ENCODE measurements around the gene BCAS1. TPM values are rescaled to one million over a fixed set of nuclear protein-coding genes. Genes with fewer than 3 reads are reported as not detected.
A peak's percentile ranks its signal among the peaks of the same experiment; 100 is the strongest.

Gene BCAS1
- polyA plus RNA-seq, 1 of the 3 experiments (the other 2 are of a cell fraction) = not detected

DNA sequence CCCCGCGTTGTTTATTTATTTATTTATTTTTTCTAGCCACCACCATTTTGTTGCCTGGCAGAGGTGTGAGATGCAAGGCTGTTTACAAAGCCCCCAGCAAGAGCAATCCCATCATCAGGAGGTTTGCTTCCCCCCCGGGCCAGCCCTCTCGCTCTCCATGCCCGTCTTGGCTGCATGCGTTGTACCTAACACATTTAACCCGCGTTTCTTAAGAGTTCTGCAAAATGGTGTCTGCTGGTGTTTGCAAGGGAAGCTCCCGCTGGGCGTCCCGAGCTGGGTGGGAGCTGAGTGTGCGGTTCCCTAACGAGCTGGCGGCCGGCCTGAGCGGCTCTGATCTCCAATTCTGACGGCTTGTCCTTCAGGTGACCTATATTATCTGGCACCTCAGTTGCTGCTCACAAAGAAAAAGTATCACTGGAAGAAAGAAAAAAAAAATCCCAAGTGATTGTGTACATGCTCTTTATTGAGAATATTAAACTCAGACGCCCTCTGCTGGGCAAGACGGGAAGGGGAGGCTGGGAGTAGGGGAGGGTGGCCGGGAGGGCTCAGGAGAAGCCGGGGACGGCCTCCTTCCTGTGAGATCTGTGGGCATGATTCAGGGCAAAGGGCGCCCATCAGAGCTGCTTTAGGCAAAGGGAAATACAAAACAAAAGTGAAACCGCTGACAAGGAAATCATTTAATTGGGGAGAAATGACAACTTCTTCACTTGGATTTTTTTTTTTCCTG is 154.8 kb downstream of the BCAS1 start (continued):
- TF ChIP-seq, protein P1, sequence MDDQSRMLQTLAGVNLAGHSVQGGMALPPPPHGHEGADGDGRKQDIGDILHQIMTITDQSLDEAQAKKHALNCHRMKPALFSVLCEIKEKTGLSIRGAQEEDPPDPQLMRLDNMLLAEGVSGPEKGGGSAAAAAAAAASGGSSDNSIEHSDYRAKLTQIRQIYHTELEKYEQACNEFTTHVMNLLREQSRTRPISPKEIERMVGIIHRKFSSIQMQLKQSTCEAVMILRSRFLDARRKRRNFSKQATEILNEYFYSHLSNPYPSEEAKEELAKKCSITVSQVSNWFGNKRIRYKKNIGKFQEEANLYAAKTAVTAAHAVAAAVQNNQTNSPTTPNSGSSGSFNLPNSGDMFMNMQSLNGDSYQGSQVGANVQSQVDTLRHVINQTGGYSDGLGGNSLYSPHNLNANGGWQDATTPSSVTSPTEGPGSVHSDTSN (IDR thresholded peaks at IDR 0.05) = no peak; the same call in 1 of the 2 replicates
- TF ChIP-seq, protein P2, sequence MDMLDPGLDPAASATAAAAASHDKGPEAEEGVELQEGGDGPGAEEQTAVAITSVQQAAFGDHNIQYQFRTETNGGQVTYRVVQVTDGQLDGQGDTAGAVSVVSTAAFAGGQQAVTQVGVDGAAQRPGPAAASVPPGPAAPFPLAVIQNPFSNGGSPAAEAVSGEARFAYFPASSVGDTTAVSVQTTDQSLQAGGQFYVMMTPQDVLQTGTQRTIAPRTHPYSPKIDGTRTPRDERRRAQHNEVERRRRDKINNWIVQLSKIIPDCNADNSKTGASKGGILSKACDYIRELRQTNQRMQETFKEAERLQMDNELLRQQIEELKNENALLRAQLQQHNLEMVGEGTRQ (IDR thresholded peaks at IDR 0.05; ENCODE audit: borderline replicate concordance, low read depth, low read length) = no peak
- TF ChIP-seq TEAD4 (IDR thresholded peaks at IDR 0.05; ENCODE audit: borderline replicate concordance, insufficient read depth) (peak; percentile 39; the same call in 1 of the 2 replicates), FOXJ3 (CRISPR knock-in tag; IDR thresholded peaks at IDR 0.05) (no peak), GATA2 (CRISPR knock-in tag; IDR thresholded peaks at IDR 0.05) (no peak)
- TF ChIP-seq, protein P3, sequence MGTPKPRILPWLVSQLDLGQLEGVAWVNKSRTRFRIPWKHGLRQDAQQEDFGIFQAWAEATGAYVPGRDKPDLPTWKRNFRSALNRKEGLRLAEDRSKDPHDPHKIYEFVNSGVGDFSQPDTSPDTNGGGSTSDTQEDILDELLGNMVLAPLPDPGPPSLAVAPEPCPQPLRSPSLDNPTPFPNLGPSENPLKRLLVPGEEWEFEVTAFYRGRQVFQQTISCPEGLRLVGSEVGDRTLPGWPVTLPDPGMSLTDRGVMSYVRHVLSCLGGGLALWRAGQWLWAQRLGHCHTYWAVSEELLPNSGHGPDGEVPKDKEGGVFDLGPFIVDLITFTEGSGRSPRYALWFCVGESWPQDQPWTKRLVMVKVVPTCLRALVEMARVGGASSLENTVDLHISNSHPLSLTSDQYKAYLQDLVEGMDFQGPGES (IDR thresholded peaks at IDR 0.05; ENCODE audit: low read depth, low read length) = no peak
- TF ChIP-seq, protein P4, sequence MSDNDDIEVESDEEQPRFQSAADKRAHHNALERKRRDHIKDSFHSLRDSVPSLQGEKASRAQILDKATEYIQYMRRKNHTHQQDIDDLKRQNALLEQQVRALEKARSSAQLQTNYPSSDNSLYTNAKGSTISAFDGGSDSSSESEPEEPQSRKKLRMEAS (IDR thresholded peaks at IDR 0.05; ENCODE audit: low read depth) = peak; percentile 51; the same call in 1 of the 2 replicates

DNA sequence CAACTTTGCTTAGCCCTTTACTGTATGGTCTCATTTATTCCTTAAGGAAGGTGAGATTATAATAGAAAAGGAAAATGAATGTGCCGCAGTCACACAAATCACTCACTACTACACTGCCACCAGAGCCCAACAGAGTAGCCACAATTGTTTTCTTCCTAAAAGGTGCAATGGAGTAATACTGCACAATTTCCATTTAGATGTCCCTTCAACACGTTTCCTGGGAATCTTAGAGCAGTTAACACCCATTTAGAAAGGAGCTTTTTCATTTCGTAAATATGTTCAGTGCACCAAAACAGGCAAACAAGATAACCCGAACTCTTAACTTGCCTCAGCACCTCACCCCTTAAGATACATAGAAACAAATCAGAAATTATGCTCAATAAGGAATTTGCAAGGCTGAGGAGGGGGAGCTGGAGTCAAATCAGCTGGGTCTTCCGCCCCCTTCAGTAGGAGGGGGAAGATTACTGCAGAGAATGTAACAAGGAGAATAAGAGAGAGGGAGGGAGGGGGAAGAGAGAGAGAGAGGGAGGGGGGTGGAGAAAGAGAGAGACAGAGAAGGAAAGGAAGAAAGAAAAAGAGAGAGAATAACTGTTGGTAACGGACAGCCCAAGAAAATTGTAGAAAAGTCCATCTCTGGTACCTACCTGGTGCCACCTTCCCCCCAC is 155.5 kb downstream of the BCAS1 start:
- Histone ChIP-seq H3K4me3 (ENCODE audit: low read depth in 2 of 2, low read length in 1 of 2) (peak overlapping the region; percentile 58 to 75), H3K27me3 (ENCODE audit: insufficient read depth) (no peaks in the 10 kb centered on the region)
- WGBS (ENCODE audit: low lambda C conversion rate) = 53% methylated on average over 6 of the region's 6 CpGs
- TF ChIP-seq GATA2 (CRISPR knock-in tag; IDR thresholded peaks at IDR 0.05) (no peak), TCF12 (IDR thresholded peaks at IDR 0.05) (no peak), FOXM1 (IDR thresholded peaks at IDR 0.05; ENCODE audit: low read depth) (no peak), TEAD4 (IDR thresholded peaks at IDR 0.05; ENCODE audit: borderline replicate concordance, insufficient read depth) (no peak), MEF2A (IDR thresholded peaks at IDR 0.05; ENCODE audit: borderline replicate concordance, low read depth) (no peak), EP300 (IDR thresholded peaks at IDR 0.05; ENCODE audit: borderline replicate concordance in 1 of 2, low read depth in 1 of 2, low read length in 1 of 2) (no peak), POLR2AphosphoS5 (IDR thresholded peaks at IDR 0.05; ENCODE audit: low read depth, low read length) (no peak), JUND (IDR thresholded peaks at IDR 0.05) (no peak), YY1 (IDR thresholded peaks at IDR 0.05; ENCODE audit: low read depth) (no peak), NRF1 (IDR thresholded peaks at IDR 0.05; ENCODE audit: low read depth, low read length) (no peak), GABPA (IDR thresholded peaks at IDR 0.05; ENCODE audit: low read depth) (no peak)
- TF ChIP-seq, protein P5, sequence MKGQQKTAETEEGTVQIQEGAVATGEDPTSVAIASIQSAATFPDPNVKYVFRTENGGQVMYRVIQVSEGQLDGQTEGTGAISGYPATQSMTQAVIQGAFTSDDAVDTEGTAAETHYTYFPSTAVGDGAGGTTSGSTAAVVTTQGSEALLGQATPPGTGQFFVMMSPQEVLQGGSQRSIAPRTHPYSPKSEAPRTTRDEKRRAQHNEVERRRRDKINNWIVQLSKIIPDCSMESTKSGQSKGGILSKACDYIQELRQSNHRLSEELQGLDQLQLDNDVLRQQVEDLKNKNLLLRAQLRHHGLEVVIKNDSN (IDR thresholded peaks at IDR 0.05; ENCODE audit: borderline replicate concordance, low read depth) = no peak
- TF ChIP-seq, protein P3 (IDR thresholded peaks at IDR 0.05; ENCODE audit: low read depth, low read length) = no peak
- TF ChIP-seq, protein P6, sequence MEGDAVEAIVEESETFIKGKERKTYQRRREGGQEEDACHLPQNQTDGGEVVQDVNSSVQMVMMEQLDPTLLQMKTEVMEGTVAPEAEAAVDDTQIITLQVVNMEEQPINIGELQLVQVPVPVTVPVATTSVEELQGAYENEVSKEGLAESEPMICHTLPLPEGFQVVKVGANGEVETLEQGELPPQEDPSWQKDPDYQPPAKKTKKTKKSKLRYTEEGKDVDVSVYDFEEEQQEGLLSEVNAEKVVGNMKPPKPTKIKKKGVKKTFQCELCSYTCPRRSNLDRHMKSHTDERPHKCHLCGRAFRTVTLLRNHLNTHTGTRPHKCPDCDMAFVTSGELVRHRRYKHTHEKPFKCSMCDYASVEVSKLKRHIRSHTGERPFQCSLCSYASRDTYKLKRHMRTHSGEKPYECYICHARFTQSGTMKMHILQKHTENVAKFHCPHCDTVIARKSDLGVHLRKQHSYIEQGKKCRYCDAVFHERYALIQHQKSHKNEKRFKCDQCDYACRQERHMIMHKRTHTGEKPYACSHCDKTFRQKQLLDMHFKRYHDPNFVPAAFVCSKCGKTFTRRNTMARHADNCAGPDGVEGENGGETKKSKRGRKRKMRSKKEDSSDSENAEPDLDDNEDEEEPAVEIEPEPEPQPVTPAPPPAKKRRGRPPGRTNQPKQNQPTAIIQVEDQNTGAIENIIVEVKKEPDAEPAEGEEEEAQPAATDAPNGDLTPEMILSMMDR (IDR thresholded peaks at IDR 0.05) = no peak
- TF ChIP-seq, protein P2 (IDR thresholded peaks at IDR 0.05; ENCODE audit: borderline replicate concordance, low read depth, low read length) = no peak

More for the DNA sequence above, 155.5 kb downstream of the BCAS1 start:
- peak overlapping the region; percentile 95 for H3K4me2 ChIP-seq
- POLR2A ChIA-PET = interaction anchor here (1.1 to 2.0 kb wide), 3 partner anchors 164 to 321 kb away, joined by 3 to 12 read pairs (median 7); partner anchors contain the start of gene ZNF217
- no peaks in the 10 kb centered on the region for H3K79me2 ChIP-seq (ENCODE audit: insufficient read depth)
- H3K27ac ChIP-seq (ENCODE audit: low read depth in 2 of 2, low read length in 1 of 2) = peak overlapping the region; percentile 96 to 99
- no peaks in the 10 kb centered on the region for H4K20me1 ChIP-seq (ENCODE audit: insufficient read depth)
- H2AFZ ChIP-seq (ENCODE audit: low read depth) = peak overlapping the region; percentile 68
- no peaks in the 10 kb centered on the region for H3K9me2 ChIP-seq
- CTCF ChIA-PET = interaction anchor here (0.7 to 3.9 kb wide), 31 partner anchors 8 to 363 kb away, joined by 3 to 34 read pairs (median 6); partner anchors contain the start of gene ZNF217
- peak; percentile 35 for DNase-seq
- peaks cover 37 to 41% of the 10 kb centered on the region in 2 experiments for H3K4me1 ChIP-seq (ENCODE audit: control insufficient read depth in 1 of 2, insufficient read depth in 2 of 2, low read depth in 1 of 2, low read length in 1 of 2)
- H3K9me3 ChIP-seq = no peaks in the 10 kb centered on the region
- no peaks in the 10 kb centered on the region for H3K36me3 ChIP-seq (replicated peaks in 1 of 2; ENCODE audit: control insufficient read depth in 1 of 2, insufficient read depth in 2 of 2, low read length in 1 of 2)
- peak overlapping the region; percentile 90 for H3K9ac ChIP-seq
- H3F3A ChIP-seq (replicated peaks; ENCODE audit: insufficient read depth) = peaks cover 15% of the 10 kb centered on the region

All from SK-N-SH (cell line).